Measurements from ENCODE around the gene SLC22A17.

Gene SLC22A17

GRCh38 chr14:23302290-23303225, 50.1 kb downstream of the SLC22A17 start, which contains the start of gene PPP1R3E:
TSS of gene PPP1R3E (minus strand) at chr14:23302859. CDS start at chr14:23302576, 283 bp downstream.
- peak; percentile 48 for DNase-seq

- no peak for DNase-seq
Observed at GRCh38 chr14:23301969-23302289, 50.8 kb downstream of the SLC22A17 start.

DNA sequence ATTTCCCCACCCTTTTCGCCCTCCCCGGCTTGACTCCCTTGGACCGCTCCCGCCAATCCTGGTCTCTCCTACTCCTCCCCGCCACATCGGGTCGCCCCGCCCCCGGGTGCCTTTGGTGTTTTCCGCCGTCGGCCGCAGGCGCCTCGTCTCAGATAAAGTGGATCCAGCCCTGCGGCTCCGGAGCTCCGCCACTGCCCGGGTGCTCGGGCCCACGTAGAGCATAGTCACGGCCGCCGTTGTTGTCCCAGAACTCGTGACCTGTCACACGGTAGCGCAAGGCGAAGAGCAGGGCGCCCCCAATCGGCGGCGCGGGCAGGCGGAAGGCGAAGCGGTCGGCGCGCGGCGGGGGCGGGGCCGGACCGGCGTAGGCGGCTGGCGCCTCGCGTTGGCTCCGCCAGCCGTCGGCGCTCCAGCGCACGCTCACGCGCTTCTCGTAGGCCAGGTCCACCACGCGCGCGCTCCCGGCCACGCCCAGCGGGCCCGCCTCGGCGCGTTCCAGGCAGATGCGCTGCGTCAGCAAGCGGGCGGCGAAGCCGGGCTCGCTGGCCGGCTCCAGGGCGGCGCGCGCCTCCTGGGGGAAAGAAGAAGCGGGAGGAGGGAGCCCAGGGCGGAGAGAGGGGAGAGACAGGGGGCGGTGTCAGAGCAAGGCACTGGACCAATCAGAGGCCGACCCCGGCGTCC, 51.3 kb downstream of the SLC22A17 start:
- DNase-seq: peak; percentile 97

DNA sequence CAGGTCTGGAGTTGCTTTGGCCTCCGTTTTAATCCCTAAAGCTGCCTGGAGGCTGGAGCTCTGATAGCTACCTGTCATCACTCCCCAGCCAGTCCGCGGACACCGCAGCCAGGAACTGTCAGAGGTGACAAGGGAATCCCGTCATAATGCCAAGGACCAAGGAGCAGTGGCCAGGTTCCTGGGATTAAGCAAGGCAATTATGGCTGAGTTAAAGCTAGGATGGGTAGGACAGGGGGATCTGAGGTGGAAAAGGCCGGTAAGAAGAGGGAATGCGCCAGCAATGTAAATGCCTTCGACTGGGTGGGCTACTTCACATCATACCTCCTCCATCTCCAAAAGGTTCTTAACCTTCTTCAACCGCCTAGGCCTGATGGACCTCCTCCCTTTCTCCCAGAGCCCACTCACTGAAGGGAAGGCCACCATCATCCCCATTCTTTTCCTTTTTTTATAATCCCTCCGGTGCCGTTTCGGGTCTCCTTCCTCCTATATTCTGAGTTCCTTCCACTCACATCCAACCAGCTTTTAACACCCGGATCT, 51.9 kb downstream of the SLC22A17 start:
- DNase-seq: no peak

DNA sequence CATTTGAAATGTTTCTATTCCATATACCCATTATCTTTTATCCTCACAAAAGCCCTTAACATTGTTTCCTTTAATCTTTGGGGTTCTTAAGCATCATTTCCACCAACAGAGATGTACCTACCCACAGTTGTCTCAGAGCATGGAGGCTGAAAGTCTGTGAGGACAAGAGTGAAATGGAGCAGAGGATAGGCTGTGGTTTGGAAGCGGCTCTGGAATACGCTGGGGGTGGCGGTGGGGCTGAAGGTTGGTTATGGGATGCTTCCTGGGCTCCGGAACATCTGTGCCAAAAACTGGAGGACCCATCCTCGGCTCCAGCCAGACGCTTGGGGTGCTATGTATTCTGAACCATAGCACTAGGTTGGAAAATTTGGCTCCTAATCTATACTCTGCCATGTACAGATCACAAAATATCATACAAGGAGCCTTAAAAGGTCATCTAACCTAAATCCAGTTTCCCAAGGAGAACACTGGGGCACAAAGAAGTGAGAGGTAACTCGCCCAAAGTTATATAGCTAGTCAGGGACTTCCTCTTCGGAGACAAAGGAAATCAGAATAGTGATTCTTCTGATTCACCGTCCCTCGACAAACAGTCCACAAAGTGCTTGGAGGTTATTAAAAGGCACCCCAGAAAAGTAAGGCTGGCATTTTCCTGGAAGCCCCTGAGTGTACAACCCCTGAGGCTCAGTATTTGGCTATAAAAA, 52.6 kb downstream of the SLC22A17 start:
- no peak for DNase-seq

DNA sequence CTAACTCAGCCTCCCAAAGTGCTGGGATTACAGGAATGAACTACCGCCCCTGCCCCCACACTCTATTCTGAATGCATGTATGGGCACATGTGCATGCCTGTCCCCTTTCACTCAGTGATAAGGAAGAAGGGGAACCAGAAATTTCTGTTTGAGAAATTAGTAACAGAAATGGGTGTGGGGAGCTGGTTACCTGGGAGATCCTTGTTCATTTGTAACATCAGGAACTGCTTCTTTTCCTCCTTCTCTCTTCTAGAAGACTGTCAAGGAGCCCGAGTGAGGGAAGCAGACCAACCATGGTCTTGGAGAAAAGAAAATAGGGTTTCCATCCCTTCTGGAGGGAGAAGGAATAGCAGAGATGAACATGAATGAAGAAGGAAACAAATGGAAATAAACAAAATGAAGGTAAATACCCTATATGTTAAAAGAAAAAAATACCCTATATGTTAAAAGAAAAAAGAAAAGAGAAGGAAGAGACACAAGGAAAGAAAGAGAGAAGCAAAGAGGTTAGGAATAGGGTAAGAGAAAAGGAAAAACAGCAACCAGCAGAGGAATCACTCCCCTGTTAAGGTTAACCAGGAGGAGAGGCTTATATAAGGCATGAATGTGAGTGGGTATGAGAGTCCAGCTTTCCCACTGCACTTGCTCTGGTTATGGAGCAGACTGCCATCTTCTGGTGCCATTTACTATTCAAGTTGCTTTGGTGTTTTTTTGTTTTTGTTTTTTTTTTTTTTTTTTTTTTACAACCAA, 53.3 kb downstream of the SLC22A17 start:
- DNase-seq: no peak

- no peak for DNase-seq
Observed at GRCh38 chr14:23297611-23298277, 54.9 kb downstream of the SLC22A17 start.

GRCh38 chr14:23297096-23297495, 55.6 kb downstream of the SLC22A17 start:
- DNase-seq: no peak
